Naive thymus-derived CD4-positive, alpha-beta T cell (primary cell): ENCODE measurements around the gene POMT1. TPM values are rescaled to one million over a fixed set of nuclear protein-coding genes. Genes with fewer than 3 reads are reported as not detected.

ENCODE experiments used
- ATAC-seq: fragments of 150-1000 bp; cut with Tn5 transposase; 2 replicates; pipeline ENCODE4 v1.10.0; 2021; ENCODE audit warnings: mild to moderate bottlenecking, moderate library complexity
- CTCF ChIA-PET: fragments of 350-600 bp; sonication (Branson Sonifier 250); formaldehyde crosslinking; loops from one replicate; lab custom pipeline; 2021; ENCODE audit warnings: antibody characterized with exemption; lab: Charles Lee
- POLR2A ChIA-PET: fragments of 350-600 bp; sonication (Branson Sonifier 250); formaldehyde crosslinking; loops from one replicate; lab custom pipeline; 2021; ENCODE audit warnings: antibody characterized with exemption, inconsistent platforms; lab: Charles Lee
- DNase-seq, 9 donors: peaks; one replicate each; pipeline versions ENCODE4 v3.0.0 to v3.0.0-alpha.2; 2020 to 2022; ENCODE audit warnings: mixed read lengths in 1 of 9
- H3K27ac ChIP-seq: one replicate; pipeline ENCODE4 v1.7.0; 2013; ENCODE audit warnings: mild to moderate bottlenecking, low read depth, low read length, moderate library complexity
- H3K27me3 ChIP-seq, 2 donors: one replicate each; pipeline ENCODE4 v1.7.0; 2013; ENCODE audit warnings: low read length in 2 of 2, mild to moderate bottlenecking in 2 of 2, moderate library complexity in 2 of 2; ENCODE audit not compliant: control insufficient read depth in 2 of 2, insufficient read depth in 2 of 2
- H3K36me3 ChIP-seq, 3 experiments: 1 replicate in 2 of 3; 2 replicates in 1 of 3; pipeline ENCODE4 v1.7.0; 2013; ENCODE audit warnings: low read length in 3 of 3, mild to moderate bottlenecking in 3 of 3, moderate library complexity in 1 of 3; ENCODE audit not compliant: insufficient read depth in 3 of 3, control insufficient read depth in 2 of 3
- H3K4me1 ChIP-seq, 2 donors: one replicate each; pipeline ENCODE4 v1.7.0; 2013; ENCODE audit warnings: low read length in 2 of 2, mild to moderate bottlenecking in 2 of 2, moderate library complexity in 1 of 2; ENCODE audit not compliant: control insufficient read depth in 2 of 2, insufficient read depth in 2 of 2
- H3K4me3 ChIP-seq: 2 replicates; pipeline ENCODE4 v1.7.0; 2013; ENCODE audit warnings: mild to moderate bottlenecking, low read length
- H3K9me3 ChIP-seq, 3 experiments: 1 replicate in 2 of 3; 2 replicates in 1 of 3; pipeline ENCODE4 v1.7.0; 2013; ENCODE audit warnings: low read length in 3 of 3; ENCODE audit not compliant: control insufficient read depth in 2 of 3
- H3K27ac Mint-ChIP-seq, 9 donors: one replicate each; pipeline ENCODE4 v1.8.0; 2020 to 2022; ENCODE audit warnings: mixed read lengths in 9 of 9, mild to moderate bottlenecking in 8 of 9, moderate library complexity in 5 of 9, inconsistent platforms in 2 of 9
- H3K27me3 Mint-ChIP-seq, 5 donors: one replicate each; pipeline ENCODE4 v1.8.0; 2021 to 2022; ENCODE audit warnings: mixed read lengths in 5 of 5, mild to moderate bottlenecking in 1 of 5
- H3K36me3 Mint-ChIP-seq, 5 donors: one replicate each; pipeline ENCODE4 v1.8.0; 2020 to 2022; ENCODE audit warnings: mixed read lengths in 5 of 5, mild to moderate bottlenecking in 3 of 5, inconsistent platforms in 1 of 5
- H3K4me1 Mint-ChIP-seq, 7 donors: one replicate each; pipeline ENCODE4 v1.8.0; 2020 to 2022; ENCODE audit warnings: mixed read lengths in 7 of 7, mild to moderate bottlenecking in 3 of 7, inconsistent platforms in 1 of 7
- H3K4me3 Mint-ChIP-seq, 10 donors: one replicate each; pipeline ENCODE4 v1.8.0; 2020 to 2022; ENCODE audit warnings: mild to moderate bottlenecking in 10 of 10, mixed read lengths in 10 of 10, moderate library complexity in 6 of 10, inconsistent platforms in 2 of 10
- H3K9me3 Mint-ChIP-seq, 11 donors: one replicate each; pipeline ENCODE4 v1.8.0; 2020 to 2022; ENCODE audit warnings: mixed read lengths in 11 of 11, mild to moderate bottlenecking in 4 of 11, inconsistent platforms in 1 of 11, moderate library complexity in 1 of 11
- intact Hi-C, 2 donors: fragments of 100-400 bp; cut with micrococcal nuclease; formaldehyde crosslinking; loops; one replicate each; pipeline ENCODE4 v1.15.1; 2023
- polyA plus RNA-seq, 2 donors: library from polyadenylated mRNA; unstranded; fragments of 300-500 nt; fragmentation: Illumina TruSeq; gene quantifications; one replicate each; pipeline ENCODE4 v1.2.3, GENCODE V29; 2021
- total RNA-seq, 6 experiments: library from RNA in 5 of 6; stranded (reverse) in 5 of 6; gene quantifications; 1 replicate in 5 of 6; 2 replicates in 1 of 6; pipeline ENCODE4 v1.2.3 and lab custom pipeline; 2021 to 2026

POMT1 gene
- total and polyA plus RNA-seq, 7 experiments from 2014 or later: 13.3 to 55.8 (median 41.0) TPM

DNA sequence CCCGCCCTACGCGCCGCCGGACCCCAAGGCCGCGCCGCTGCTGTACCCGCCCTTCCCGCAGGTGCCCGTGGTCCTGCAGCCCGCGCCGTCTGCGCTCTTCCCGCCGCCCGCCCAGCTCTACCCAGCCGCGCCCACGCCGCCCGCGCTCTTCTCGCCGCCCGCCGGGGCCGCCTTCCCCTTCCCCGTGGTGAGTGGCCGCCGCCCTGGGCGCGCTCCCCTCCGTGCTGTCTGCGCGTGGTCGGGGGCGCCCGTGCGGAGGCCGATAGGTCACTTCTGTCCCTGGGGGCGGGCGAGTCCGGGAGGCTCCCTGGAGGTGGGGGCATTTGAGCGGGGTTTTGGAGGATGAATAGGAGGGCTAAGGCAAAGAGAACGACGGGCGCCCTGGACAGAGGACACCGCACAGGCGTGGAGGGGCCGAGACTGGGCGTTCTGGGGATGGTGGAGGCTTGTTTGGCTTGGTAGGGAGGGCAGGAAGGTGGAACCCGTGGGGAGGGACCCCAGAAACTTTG is 52.2 kb downstream of the POMT1 start:
- H3K27ac Mint-ChIP-seq: no peak overlapping the region
- ATAC-seq (peak; percentile 37), DNase-seq (no peak)
- H3K9me3 ChIP-seq: no peaks in the 10 kb centered on the region
- H3K4me3 Mint-ChIP-seq: peak overlapping the region in 7 of 10 donors; percentile 19 to 57 (median 39)
- intact Hi-C loops: no loop called here
- peaks cover 0 to 4% (median 0%) of the 10 kb centered on the region in 11 donors for H3K9me3 Mint-ChIP-seq
- peaks cover 0 to 6% (median 3%) of the 10 kb centered on the region in 7 donors for H3K4me1 Mint-ChIP-seq
- H3K27ac ChIP-seq: no peak overlapping the region
- ChIA-PET POLR2A (no interaction called here), CTCF (no interaction called here)
- no peaks in the 10 kb centered on the region for H3K36me3 ChIP-seq
- peaks cover 28 to 55% (median 39%) of the 10 kb centered on the region in 5 donors for H3K27me3 Mint-ChIP-seq
- H3K4me3 ChIP-seq: no peak overlapping the region
- H3K36me3 Mint-ChIP-seq: peaks cover 0 to 10% (median 0%) of the 10 kb centered on the region in 5 donors
- peaks cover 0 to 3% of the 10 kb centered on the region in 2 donors for H3K27me3 ChIP-seq
- no peaks in the 10 kb centered on the region for H3K4me1 ChIP-seq

DNA sequence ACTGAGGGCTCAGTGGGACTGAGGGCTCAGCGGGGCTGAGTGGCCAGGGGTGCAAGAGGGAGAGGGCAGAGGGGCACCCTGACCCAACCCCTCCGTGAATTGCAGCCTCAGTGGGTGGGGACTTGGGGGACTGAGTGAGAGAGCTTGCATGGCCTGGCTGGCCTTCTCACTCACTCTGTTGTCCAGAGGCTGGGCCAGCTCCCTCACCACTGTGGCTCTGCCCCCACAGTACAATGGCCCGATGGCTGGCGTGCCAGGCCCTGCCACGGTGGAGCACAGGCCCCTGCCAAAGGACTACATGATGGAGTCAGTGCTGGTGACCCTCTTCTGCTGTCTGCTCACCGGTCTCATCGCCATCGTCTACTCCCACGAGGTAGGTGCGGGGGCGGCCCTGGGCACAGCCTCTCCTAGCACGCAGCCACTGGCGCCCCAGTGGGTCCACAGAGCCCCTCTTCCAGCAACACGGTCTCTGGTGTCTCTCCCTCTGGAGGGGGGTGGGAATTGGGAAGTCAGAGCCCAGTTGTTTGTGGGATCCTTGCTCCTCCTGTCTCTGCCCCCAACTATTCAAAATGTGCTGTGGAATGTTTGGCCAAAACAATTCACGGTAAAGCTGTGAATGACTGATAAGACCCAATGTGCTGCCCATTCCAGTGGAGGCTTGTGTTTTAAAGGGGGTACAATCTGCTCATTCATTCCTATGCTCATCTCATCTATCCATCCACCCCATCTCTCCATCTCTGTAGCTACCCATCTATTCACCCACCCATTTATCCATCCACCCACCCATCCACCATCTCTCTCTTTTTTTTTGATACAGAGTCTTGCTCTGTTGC is 53.3 kb downstream of the POMT1 start:
- Histone ChIP-seq H3K27ac (no peak overlapping the region), H3K27me3 (peaks cover 0 to 3% of the 10 kb centered on the region in 2 donors), H3K4me3 (no peak overlapping the region), H3K9me3 (no peaks in the 10 kb centered on the region), H3K4me1 (no peaks in the 10 kb centered on the region), H3K36me3 (no peaks in the 10 kb centered on the region)
- ChIA-PET CTCF (no interaction called here), POLR2A (no interaction called here)
- ATAC-seq (no peak), DNase-seq (no peak)
- intact Hi-C loops: no loop called here
- Mint-ChIP-seq H3K9me3 (peaks cover 0 to 3% (median 0%) of the 10 kb centered on the region in 11 donors), H3K36me3 (peaks cover 0 to 12% (median 0%) of the 10 kb centered on the region in 5 donors), H3K27ac (no peak overlapping the region), H3K4me3 (peak overlapping the region in 2 of 10 donors; percentile 18 to 29), H3K27me3 (peaks cover 19 to 46% (median 33%) of the 10 kb centered on the region in 5 donors), H3K4me1 (peaks cover 0 to 6% (median 3%) of the 10 kb centered on the region in 7 donors)

DNA sequence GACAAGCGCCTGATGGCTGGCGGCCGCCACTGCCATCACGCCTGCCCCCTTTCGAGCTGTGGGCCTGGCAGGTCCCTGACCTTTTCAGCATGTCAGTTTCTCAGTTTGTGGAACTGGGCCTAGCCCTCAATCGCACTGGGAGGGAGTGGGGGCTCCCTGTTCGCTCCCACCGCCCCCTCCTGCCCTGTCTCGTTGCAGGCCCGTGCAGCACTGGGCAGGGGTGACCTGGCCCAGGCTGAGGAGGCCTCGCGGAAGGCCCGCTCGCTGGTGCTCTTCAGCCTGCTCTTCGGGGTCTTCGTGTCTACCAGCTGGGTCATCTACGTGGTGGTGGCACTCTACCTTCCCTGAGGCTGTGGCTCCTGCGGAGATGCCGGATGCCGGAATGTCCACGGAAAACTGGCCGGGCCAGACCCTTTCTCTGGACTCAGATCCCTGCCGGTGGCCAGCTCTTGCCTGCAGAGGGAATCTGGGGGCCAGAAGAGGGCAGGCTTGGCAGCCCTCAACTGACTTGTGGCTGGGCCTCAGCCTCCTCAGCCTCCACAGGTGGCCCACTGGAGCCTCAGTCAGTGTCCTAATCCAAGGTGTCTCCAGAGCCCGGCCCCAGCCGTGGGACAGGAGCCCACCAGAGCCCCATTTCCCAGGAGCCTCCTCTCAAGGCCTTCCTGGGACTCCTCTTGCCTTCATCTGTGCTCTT is 55.3 kb downstream of the POMT1 start:
- H3K27ac Mint-ChIP-seq: no peak overlapping the region
- H3K4me1 Mint-ChIP-seq: peaks cover 0 to 6% (median 3%) of the 10 kb centered on the region in 7 donors
- Histone ChIP-seq H3K9me3 (no peaks in the 10 kb centered on the region), H3K4me1 (no peaks in the 10 kb centered on the region), H3K27me3 (no peaks in the 10 kb centered on the region), H3K27ac (no peak overlapping the region), H3K4me3 (no peak overlapping the region), H3K36me3 (no peaks in the 10 kb centered on the region)
- H3K4me3 Mint-ChIP-seq: no peak overlapping the region
- intact Hi-C loops: no loop called here
- H3K36me3 Mint-ChIP-seq: peaks cover 0 to 20% (median 0%) of the 10 kb centered on the region in 5 donors
- ChIA-PET POLR2A (no interaction called here), CTCF (interaction anchor here (1.0 kb wide), 1 partner anchor 170 kb away, joined by 3 read pairs; no protein-coding TSS in a partner anchor)
- peaks cover 0 to 8% (median 1%) of the 10 kb centered on the region in 11 donors for H3K9me3 Mint-ChIP-seq
- peaks cover 13 to 34% (median 26%) of the 10 kb centered on the region in 5 donors for H3K27me3 Mint-ChIP-seq
- no peak for DNase-seq
- ATAC-seq: no peak

DNA sequence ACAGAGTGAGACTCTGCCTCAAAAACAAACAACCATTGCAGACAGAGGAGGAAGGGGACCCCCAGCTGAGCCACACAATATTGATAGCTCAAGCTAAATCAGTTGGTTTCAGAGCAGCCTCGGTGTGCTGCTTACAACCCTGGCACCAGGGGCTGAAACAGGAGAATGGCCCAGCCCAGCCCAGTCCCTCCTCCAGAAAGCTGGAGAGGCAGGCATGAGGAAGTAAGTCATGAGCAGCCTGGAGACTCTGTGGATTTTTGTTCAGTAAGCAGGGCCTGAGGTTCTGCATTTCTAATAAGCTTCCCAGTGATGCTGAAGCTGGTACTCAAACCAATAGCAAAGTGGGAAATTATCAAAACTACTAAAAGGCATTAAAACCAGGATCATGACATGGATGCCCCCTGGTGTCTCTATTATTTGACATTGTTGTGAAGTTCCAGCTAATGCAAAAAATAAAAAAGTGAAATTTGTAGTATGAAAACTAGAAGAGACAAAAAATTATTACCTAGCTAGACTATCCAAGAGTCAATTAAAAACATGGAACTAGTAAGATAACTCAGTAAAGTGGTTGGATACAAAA is 56.8 kb downstream of the POMT1 start:
- ATAC-seq: no peak
- intact Hi-C loops: loop anchor here in 1 of 2 donors (1.0 kb wide), 1 partner anchor 209 kb away; no protein-coding TSS in a partner anchor

DNA sequence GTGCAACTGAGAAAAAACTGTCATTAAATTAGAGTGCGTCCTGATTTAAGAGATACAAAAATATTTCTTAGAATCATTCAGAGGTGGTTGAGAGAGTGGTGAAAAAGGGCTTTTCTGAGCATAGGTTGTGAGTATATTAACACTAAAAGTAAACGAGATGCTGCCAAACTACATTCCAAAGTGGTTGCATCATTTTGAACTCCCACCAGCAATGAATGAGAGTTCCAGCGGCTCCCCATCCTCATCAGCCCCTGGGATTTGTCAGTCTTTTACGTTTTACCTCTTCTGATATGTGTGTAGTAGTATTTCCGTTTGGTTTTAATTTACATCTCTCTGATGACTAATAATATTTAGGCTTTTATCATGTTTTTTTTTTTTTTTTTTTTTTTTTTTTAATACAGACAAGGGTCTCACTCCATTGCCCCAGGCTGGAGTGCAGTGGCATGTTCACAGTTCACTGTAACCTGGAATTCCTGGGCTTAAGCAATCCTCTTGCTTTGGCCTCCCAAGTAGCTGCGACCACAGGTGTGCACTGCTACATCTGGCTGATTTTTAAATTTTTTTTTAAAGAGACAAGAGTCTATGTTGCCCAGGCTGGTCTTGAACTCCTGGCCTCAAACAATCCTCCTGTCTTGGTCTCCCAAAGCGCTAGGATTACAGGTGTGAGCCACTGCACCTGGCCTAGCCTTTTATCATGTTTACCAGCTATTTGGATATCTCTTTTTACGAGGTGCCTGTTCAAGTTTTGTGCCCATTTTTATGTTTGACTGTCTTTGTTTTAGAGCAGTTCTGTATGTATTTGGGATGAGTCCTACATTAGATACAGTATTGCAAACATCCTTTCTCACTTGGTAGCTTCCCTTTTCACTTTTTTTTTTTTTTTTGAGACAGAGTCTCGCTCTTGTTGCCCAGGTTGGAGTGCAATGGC is 59.6 kb downstream of the POMT1 start:
- Histone ChIP-seq H3K4me3 (no peak overlapping the region), H3K4me1 (no peaks in the 10 kb centered on the region), H3K9me3 (no peaks in the 10 kb centered on the region), H3K36me3 (no peaks in the 10 kb centered on the region), H3K27ac (no peak overlapping the region), H3K27me3 (no peaks in the 10 kb centered on the region)
- Mint-ChIP-seq H3K4me3 (no peak overlapping the region), H3K27me3 (no peaks in the 10 kb centered on the region), H3K9me3 (peaks cover 0 to 5% (median 0%) of the 10 kb centered on the region in 11 donors), H3K36me3 (peaks cover 0 to 25% (median 0%) of the 10 kb centered on the region in 5 donors), H3K27ac (peak overlapping the region in 2 of 9 donors; percentile 52 to 60), H3K4me1 (peaks cover 0 to 6% (median 0%) of the 10 kb centered on the region in 7 donors)
- ChIA-PET POLR2A (interaction anchor here (0.5 kb wide), 1 partner anchor 208 kb away, joined by 3 read pairs; no protein-coding TSS in a partner anchor), CTCF (interaction anchor here (0.6 to 1.3 kb wide), 4 partner anchors 23 to 212 kb away, joined by 3 to 6 read pairs (median 4); no protein-coding TSS in a partner anchor)
- ATAC-seq (no peak), DNase-seq (no peak)
- intact Hi-C loops: no loop called here

More for the DNA sequence above, 56.8 kb downstream of the POMT1 start:
- Mint-ChIP-seq H3K27me3 (peaks cover 10 to 22% (median 17%) of the 10 kb centered on the region in 5 donors), H3K36me3 (peaks cover 0 to 23% (median 0%) of the 10 kb centered on the region in 5 donors), H3K4me1 (peaks cover 0 to 6% (median 3%) of the 10 kb centered on the region in 7 donors), H3K4me3 (no peak overlapping the region), H3K9me3 (peaks cover 0 to 8% (median 0%) of the 10 kb centered on the region in 11 donors), H3K27ac (no peak overlapping the region)
- Histone ChIP-seq H3K27me3 (no peaks in the 10 kb centered on the region), H3K9me3 (no peaks in the 10 kb centered on the region), H3K4me3 (no peak overlapping the region), H3K27ac (no peak overlapping the region), H3K36me3 (no peaks in the 10 kb centered on the region), H3K4me1 (no peaks in the 10 kb centered on the region)
- ChIA-PET CTCF (interaction anchor here (0.6 to 1.8 kb wide), 8 partner anchors 13 to 210 kb away, joined by 3 to 10 read pairs (median 4); partner anchors contain the start of gene PRRT1B), POLR2A (interaction anchor here (0.7 to 0.8 kb wide), 3 partner anchors 29 to 206 kb away, joined by 3 to 4 read pairs (median 3); no protein-coding TSS in a partner anchor)
- peak in 1 of 9 donors; percentile 20 for DNase-seq
